ENCODE results near the gene UBTD2.

The UBTD2 gene

GRCh38 chr5:172283020-172283861 lies at the start of gene UBTD2 (continued):
- TF ChIP-seq KLF16 (tag by site-specific recombination; IDR thresholded peaks at IDR 0.05) = no peak; the same call in 1 of the 2 replicates
- peak; percentile 68 for TF ChIP-seq ZFP69B (tag by site-specific recombination; IDR thresholded peaks at IDR 0.05)
- TF ChIP-seq ZNF157 (tag by site-specific recombination; IDR thresholded peaks at IDR 0.05) = no peak
- TF ChIP-seq ZNF214 (tag by site-specific recombination; IDR thresholded peaks at IDR 0.05; ENCODE audit: borderline replicate concordance) = no peak
- peak; percentile 67; the same call in 1 of the 2 replicates for TF ChIP-seq ZXDB (tag by site-specific recombination; IDR thresholded peaks at IDR 0.05)
- TF ChIP-seq ZNF658 (tag by site-specific recombination; IDR thresholded peaks at IDR 0.05) = no peak
- TF ChIP-seq ZNF660 (tag by site-specific recombination; IDR thresholded peaks at IDR 0.05) = 0 out of 2 replicates have a peak, but pooled peaks have one; percentile 11
- no peak for TF ChIP-seq SCRT2 (tag by site-specific recombination; IDR thresholded peaks at IDR 0.05)
- no peak for TF ChIP-seq ZNF132 (tag by site-specific recombination; IDR thresholded peaks at IDR 0.05; ENCODE audit: borderline replicate concordance)
- TF ChIP-seq KLF8 (tag by site-specific recombination; IDR thresholded peaks at IDR 0.05) = peak; percentile 68; the same call in 1 of the 2 replicates
- TF ChIP-seq ZNF830 (tag by site-specific recombination; IDR thresholded peaks at IDR 0.05; ENCODE audit: low read depth) = no peak
- peak; percentile 42; the same call in 1 of the 2 replicates for TF ChIP-seq ZBTB21 (tag by site-specific recombination; IDR thresholded peaks at IDR 0.05)
- no peak for TF ChIP-seq ZNF292 (tag by site-specific recombination; IDR thresholded peaks at IDR 0.05; ENCODE audit: borderline replicate concordance, low read depth)
- TF ChIP-seq ZNF555 (tag by site-specific recombination; conservative IDR thresholded peaks at IDR 0.05) = no peak
- TF ChIP-seq ZSCAN5A (tag by site-specific recombination; IDR thresholded peaks at IDR 0.05) = no peak
- TF ChIP-seq ZNF24 (tag by site-specific recombination; IDR thresholded peaks at IDR 0.05) = no peak
- no peak for TF ChIP-seq ZNF843 (tag by site-specific recombination; IDR thresholded peaks at IDR 0.05)
- 0 out of 2 replicates have a peak, but pooled peaks have one; percentile 25 for TF ChIP-seq ZNF2 (tag by site-specific recombination; IDR thresholded peaks at IDR 0.05)
- no peak for TF ChIP-seq ZSCAN18 (tag by site-specific recombination; IDR thresholded peaks at IDR 0.05)
- TF ChIP-seq ZNF398 (tag by site-specific recombination; IDR thresholded peaks at IDR 0.05) = peak; percentile 84
- no peak for TF ChIP-seq ZNF621 (tag by site-specific recombination; IDR thresholded peaks at IDR 0.05)
- TF ChIP-seq ZBTB1 (tag by site-specific recombination; IDR thresholded peaks at IDR 0.05) = no peak
- TF ChIP-seq ZNF404 (tag by site-specific recombination; IDR thresholded peaks at IDR 0.05) = no peak
- 0 out of 2 replicates have a peak, but pooled peaks have one; percentile 31 for TF ChIP-seq EGR2 (tag by site-specific recombination; IDR thresholded peaks at IDR 0.05; ENCODE audit: low read depth)
- TF ChIP-seq ZNF169 (tag by site-specific recombination; IDR thresholded peaks at IDR 0.05) = no peak
- no peak for TF ChIP-seq ZNF16 (tag by site-specific recombination; IDR thresholded peaks at IDR 0.05; ENCODE audit: low read depth)
- no peak for TF ChIP-seq ZNF10 (tag by site-specific recombination; IDR thresholded peaks at IDR 0.05)
- TF ChIP-seq ZBTB7A (tag by site-specific recombination; IDR thresholded peaks at IDR 0.05; ENCODE audit: low read depth) = no peak
- 0 out of 2 replicates have a peak, but pooled peaks have one; percentile 36 for TF ChIP-seq BCL11A (tag by site-specific recombination; IDR thresholded peaks at IDR 0.05; ENCODE audit: low read depth)
- TF ChIP-seq ZNF324 (tag by site-specific recombination; IDR thresholded peaks at IDR 0.05) = no peak
- no peak for TF ChIP-seq FEZF1 (tag by site-specific recombination; IDR thresholded peaks at IDR 0.05)
- no peak for TF ChIP-seq ZNF302 (tag by site-specific recombination; IDR thresholded peaks at IDR 0.05; ENCODE audit: low read depth)
- TF ChIP-seq ZNF311 (tag by site-specific recombination; IDR thresholded peaks at IDR 0.05; ENCODE audit: borderline replicate concordance) = no peak
- TF ChIP-seq ZNF510 (tag by site-specific recombination; IDR thresholded peaks at IDR 0.05; ENCODE audit: insufficient replicate concordance) = no peak
- no peak for TF ChIP-seq ZNF248 (tag by site-specific recombination; IDR thresholded peaks at IDR 0.05)
- no peak for TF ChIP-seq ZNF184 (tag by site-specific recombination; IDR thresholded peaks at IDR 0.05)
- TF ChIP-seq ZNF76 (tag by site-specific recombination; IDR thresholded peaks at IDR 0.05; ENCODE audit: borderline replicate concordance, low read depth) = no peak
- TF ChIP-seq ZNF596 (tag by site-specific recombination; IDR thresholded peaks at IDR 0.05) = no peak
